ENCODE results near the gene ZFYVE28.

The ZFYVE28 gene

DNA sequence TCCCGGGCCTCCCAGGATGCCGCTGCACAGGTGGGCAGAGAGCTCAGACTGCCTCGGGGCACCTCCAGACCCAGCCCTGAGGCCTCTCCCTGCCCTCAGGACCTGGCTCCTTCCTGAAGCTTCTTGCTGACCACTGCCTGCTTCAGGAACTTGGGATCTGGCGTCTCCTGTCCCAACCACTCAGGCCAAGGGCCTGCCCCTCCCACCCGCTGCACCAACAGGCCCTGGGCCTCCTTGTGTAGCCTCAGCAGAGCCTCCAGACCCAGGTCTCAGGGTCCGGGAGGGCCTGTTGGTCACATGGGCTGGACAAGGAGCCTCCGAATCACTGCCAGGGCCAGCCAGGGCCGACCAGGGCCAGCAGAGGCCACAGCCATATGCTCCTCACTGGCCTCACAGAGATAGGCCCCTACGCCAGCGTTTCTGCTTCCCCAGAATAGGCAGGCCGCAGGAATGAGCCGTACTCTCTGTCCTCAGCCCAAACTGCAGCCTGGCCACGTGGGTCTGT is 159.4 kb downstream of the ZFYVE28 start:
- DNase-seq (ENCODE audit: low spot score) = no peak

DNA sequence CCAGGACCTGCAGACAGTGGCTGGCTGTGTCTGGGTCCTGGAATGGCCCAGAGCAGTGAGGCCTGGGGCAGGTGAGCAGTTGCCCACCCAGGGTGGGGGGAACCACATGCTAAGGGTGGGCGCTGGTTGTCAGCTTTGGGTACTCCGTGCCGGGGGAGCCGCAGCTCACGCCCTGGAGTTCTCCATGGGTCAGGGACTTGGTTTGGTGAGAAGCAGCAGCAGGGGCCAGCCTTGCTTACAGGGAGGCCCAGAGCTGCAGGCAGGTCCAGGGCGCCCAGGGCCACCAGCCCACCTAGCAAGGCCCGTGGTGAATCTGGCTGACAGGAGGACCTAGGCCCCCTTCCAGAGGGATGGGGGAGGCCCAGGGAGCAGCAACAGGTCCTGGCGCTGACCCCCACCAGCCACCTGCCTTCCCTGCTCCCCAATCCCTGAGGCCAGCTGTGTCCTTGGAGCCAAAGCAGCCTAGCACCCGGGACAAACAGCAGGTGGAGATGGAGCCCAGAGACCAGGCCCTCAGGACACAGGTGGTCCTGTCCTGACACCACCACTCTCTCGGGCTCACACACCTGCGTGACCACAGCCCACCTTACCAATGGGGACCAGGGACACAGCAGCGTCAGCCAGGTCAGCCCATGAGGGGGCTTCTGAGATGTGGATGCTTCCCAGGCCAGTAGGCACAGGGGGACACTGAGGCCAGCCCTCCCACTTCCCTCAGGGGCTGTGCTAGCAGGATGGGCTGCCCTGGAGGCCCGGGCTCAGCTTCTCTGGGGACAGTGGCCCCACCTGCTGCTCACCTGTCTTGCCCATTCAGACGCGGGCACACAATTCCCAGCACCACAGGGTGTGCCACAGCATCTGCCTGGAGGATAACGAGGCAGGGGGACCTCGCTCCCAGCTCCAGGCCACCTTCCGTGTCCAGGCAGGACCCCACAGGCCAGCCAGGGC is 160.1 kb downstream of the ZFYVE28 start:
- DNase-seq (ENCODE audit: low spot score) = no peak

DNA sequence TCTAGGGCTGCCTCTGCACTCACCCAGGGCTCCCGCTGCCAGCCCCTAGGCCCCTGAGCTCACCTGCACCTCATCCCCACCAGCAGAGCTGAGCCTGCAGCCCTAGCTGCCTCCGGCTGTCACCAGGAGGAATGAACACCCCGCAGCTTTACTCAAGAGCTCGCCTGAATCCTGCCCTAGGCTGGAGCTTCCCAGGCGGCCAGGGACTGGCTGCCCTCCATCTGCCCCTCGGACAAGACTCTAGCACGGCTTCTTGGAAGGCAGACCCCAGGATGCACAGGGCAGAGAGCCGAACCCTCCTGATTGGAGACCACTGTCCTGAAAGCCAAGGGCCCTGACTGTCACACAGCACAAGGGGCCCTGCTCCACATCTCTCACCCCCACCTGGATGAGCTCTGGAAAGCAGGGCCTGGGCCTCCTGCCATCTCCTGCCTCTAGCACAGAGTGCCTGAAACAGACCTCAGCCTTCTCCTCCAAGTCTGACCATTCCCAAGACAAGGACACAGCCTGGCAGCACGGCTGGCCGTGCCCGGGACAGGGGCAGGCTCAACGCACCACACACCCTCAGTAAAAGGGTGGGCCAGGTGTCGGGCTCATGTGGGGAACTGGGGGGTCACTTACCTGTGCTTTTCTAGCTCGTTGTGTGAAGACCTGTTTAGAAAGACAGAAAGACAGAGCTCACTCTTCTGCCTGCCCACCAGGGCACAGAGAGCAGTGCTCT is 160.9 kb downstream of the ZFYVE28 start:
- no peak for DNase-seq (ENCODE audit: low spot score)

DNA sequence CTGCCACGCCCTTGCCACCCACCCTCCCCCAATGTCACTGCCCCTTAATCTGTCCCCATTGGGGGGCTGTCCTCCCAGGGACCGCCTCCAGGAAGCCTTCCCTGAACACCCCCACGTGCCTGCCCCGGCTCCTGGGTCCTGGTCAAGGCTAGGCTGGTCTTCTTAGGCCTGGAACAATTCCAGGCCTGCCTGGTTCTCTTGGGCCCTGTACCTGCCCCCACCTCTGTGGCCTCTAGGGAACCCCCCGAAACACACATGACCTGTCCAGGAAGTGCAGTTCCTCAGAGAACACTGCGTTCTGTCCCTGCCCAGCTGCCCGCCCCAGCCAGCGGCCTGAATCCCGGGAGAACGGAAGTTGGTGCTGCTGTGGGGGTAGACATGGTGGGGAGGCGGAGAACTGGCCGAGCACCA is 161.7 kb downstream of the ZFYVE28 start:
- no peak for DNase-seq (ENCODE audit: low spot score)

DNA sequence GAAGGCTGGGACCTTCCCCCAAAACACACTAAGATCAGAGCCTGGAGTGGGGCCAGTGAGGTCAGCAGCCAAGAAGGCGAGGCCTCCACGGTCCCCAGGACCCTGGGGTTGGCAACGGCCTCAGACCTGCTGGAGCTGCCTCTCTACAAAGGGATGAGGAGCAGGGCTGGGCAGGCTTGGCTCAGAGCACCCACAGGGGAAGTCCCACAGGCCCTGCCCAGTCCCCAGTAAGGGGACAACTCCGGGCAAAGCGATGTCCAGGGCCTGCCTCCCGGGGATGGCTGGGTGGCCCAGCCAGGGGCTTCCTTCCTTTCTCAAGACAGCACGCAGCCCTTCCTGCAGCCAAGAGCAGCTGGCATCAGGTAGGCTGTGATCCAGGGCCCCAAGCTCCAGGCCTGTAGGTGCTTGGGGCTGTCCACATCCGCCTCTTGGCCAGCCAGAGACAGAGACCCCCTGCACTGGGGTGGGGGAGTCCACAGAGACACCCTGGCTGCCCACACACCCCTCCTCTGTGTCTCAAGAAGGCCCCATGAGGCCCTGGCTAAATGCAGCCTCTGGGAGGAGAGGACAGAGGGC is 162.2 kb downstream of the ZFYVE28 start:
- no peak for DNase-seq (ENCODE audit: low spot score)

DNA sequence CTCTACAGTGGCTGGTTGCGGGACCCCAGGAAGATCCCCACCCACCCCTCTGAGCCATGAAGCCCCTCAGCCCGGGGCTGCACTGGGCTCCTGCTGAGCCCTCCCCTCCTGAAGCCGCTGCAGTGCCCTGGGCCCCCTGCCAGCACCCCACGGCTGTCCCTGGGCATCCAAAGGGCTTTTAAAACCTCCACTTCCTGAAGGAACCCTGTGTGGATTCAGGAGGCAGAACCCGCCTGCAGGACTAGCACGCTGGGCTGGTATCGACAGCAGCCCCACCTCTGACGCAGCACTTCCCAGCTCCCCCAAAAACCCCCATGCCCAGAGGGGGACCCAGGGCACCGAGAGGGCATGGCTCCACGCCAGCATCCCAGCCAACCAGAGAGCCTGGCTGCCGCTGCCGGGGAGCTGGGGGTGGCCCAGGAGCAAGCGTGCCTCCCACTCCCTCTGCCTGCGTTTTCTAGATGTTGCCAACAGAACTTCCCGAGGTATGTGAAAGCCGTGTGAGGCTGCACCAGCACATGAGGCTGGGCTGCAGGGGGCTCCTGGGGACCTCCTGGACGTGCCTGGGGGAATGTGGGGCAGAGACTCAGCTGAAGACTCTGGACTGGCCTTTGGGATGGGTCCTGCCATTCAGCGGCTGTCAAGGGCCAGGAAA is 162.8 kb downstream of the ZFYVE28 start:
- DNase-seq (ENCODE audit: low spot score) = no peak

DNA sequence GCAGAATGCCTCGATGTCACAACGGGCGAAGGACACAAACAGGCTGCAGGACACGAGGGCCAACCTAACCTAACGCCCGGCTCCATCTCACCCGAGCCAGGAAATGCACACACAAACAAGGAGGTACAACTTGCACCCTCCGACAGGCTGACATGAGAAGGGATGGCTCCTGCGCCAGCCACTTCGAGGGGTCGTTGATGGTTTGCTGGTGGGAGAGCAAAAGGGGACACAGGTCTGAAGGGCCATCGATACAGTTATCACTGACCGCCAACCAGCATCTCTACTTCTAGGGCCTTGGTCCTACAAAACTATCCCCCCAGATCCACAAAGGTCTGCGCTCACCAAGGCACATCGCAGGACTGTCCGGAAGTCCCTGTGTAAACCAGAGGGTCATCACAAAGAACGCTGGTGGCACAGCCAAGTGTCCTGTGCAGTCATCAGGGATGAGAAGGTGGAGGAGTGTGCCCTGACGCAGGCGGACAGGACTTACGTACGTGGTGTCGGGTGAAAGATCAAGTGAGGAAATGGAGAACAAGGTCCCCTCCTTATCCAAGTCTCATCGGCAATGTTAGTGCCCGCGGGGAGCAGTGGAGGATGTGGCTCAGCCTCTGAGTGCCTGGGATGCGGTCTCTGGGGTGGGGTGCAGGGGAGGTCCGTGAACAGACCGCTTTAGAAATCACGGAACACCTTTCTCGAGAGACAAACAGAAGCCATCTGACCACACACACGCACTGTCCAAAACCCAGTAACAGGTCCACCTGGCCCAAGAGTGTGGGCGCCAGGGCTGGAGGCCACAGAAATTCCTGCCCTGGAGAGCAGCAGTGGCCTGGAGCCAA is 163.6 kb downstream of the ZFYVE28 start:
- no peak for DNase-seq (ENCODE audit: low spot score)

DNA sequence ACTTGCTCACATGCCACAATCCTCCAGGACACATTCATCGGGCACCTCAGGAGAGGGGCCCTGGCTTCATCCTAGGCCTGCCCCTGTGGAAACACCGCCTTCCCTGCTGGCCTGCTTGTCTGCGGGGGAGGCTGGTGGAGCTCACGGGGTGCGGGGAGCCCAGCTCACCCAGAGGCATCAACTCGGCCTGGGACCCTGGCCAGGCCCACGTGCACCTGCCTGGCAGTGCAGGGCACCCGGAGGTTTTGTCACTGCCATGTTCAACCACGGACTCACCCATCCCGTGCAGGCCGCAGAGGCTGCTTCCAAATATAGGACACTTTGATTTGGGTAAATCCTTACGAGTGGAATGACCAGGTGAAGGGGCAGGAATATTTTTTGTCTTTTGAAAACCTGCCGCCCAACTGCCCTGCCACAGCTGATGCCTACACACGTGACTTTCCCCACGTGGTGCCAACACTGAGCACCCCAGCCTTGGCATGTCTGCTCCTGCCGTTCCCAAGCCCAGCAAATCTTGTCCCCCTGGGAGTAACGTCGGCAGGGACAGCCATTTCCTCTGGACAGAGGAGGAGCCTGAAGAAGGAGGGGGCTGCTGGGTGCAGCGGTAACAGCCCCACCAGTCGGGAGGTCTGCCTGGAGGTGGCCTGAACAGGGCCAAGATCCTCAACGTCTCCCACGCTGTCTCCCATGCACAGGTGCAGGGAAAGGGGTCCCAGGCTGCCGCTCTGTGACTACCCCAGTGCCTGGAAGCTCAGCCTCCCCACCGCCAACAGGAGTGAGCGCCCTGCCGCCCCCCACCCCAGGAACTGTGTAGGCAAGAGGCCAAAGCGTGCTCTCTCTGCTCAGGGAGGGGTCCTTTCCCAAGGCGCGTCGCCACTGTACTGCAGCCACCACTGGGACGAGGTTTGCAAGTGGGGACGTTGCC is 165.0 kb downstream of the ZFYVE28 start:
- no peak for DNase-seq (ENCODE audit: low spot score)

DNA sequence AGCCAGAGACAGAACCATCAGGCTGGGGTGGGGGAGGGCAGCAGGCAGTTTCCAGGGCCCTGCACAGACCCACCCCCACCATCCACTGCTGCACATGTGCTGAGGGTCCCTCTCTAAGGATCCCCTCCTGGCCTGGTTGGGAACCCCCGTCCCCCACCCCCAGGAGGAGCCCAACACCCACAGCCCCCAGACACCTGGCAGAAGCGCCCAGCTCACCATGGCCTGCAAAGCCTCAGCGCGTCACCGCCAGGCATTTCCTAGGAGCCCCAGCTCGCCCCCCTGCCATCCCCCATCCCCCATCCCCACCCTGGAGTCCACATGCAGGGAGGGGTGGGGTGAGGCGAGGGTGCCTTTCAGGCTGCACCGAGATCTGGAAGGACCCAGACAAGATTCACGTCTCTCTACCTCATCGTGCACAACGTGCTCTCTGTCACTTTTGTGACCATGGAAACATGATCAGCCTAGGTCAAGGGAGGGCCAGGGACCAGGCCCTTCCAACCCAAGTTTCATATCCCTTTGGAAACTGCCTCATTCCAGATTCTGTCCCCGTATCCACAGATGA is 165.8 kb downstream of the ZFYVE28 start:
- no peak for DNase-seq (ENCODE audit: low spot score)

DNA sequence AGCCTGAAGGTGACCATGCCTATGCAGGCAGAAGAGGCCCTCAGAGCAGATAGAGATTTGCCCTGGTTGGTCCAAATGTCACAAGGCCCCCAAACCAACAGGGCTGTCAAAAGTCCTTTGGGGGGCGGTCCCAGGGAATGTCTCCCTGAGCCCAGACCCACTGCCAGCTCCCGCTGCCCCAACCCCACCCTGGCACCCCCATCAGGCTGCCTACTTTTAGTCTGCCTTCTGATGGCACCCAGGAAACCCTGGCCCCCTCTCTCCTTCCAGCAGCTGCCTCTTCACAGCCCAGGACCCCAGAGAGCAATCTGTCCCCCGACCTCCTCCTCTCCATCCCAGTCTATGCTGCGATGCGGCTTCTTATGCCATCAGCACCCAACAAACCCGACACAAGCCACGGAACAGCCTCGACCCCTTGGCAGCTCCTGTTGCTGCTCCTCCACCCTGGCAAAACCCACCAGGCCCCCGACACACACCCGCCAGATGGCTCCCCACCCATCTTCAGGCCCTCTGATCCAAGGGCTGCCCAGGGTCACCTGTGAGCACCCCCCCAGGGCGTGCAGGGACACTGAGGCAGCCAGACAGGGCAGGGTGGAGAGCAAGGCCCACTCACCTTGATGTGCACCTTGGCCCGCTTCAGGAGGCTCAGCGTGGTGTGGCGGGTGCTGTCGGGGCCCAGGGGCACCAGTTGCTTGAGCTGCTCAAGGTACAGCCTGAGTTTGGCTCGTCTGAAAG is 166.5 kb downstream of the ZFYVE28 start:
- DNase-seq (ENCODE audit: low spot score) = no peak

DNA sequence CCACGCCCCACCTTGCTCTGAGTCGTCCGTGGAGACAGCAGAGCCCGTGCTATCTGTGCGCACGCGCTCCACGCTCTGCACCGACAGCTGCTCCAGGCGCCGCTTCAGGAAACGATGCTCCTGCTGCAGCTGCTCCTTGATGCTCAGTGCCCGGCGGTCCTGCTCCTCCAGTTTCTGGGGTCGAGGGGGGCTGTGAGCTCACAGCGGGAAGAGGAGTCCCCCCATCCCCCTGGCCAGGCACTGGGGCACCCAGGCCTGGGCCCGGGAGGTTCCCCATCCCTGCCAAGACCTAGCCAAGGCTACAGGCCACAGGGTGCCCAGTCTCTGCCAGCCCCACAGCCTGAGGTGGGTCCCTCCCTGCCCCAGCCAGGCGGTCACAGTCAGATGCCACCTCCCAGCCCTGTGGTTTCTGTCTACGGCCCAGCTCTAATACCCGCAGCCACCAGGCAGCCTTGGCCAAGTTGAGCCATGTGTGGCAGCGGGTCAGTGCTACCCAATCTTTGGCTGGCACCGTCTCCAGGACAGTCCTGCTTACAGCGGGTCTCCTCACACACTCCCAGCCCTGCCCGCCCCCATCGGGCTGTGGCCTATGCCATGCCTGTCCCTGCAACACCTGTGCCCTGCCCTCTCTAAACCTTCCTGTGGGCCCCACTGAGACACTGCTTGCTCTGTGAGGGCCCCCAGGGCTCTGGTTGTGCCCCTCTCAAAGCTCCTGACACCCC is 167.2 kb downstream of the ZFYVE28 start:
- no peak for DNase-seq (ENCODE audit: low spot score)

DNA sequence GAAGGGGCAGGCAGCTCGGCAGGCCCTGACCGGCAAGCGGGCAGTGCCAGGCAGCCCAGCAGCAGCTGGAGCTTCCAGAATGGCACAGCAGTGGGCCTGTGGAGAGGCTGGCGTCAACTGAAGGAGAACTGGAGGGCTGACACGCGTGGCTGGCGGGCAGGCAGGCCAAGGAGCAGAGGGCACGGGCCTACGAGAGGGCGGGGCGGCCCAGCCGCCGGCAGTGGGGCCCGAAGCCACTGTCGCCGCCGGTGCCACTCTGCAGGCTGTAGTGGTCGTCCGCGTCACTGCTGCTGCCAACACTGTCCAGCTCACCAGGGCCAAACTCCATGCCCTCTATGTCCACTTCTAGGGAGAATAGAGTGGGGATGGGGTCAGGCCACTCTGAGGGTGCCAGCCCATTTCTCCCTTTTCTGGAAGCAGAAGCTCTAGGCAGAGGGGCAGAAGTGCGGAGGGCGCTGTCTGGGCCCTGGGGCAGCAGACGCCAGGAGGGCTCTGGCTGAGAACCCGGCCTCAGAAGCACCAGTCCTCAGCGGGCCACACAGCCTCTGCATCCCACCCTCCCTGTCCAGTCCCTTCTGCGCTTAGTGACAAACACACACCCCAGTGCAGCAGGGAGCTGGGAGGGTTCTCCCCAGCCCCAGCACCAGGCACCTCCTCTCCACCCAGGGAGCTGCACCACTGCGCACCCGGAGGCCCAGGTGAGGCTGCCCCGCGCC is 167.9 kb downstream of the ZFYVE28 start:
- DNase-seq (ENCODE audit: low spot score) = no peak

DNA sequence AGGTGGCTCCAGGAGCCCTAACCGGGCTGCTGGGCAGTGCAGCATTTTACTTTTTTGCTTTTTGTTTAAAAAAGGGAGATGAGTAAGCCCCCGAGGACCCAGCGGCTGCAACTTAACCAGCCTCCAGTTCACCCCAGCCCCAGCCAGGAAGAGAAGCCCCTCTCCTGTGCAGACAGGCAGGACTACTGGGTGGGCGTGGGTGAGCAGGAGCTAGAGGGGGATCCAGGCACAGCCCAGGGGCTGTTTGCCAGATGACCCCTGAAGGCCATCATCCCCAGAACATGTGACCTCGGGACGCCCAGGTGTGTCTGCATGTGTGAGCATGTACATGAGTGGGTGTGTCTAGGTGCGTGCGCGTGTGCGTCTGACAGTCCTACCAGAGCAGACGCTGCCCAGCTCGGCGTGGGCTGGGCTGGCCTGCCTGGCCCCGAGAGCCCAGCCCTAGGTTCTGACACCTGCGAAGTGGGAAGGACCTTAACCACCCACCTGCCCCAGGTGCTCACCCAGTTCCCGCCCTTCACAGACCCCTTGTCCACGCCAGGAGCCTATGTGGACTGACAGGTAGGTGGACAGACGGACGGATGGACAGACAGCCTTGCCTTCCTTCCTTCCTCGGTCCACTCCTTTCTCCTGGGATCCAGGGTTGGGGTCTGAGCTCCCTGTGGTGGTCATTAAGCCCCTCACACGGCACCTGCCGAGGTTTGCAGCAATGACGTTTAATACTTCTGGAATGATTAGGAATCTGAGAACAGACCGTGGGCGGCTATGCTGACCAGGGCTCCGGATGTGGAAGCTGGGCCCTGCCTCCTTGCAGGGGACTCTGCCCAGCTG is 168.7 kb downstream of the ZFYVE28 start:
- peak; percentile 2 for DNase-seq (ENCODE audit: low spot score)

DNA sequence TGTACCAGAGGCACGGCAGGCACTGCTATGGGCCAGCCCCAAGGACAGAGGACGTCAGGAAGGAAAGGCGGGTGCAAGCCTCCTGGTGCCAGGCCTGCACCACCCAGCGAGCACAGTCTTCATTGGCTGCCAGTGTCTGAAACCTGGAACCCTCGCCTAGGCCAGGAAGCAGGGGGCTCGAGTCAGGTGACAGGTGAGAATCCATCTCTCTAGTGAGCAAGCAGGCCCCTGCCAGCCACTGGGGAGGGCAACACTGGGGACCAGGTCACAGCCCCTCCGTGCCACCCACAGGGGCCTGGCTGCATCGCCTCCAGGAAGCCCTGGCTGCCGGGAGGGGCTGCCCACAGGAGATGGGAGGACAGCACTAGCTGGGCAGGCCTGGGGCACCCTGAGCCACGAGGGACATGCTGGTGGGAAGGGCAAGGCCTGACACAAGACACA is 169.6 kb downstream of the ZFYVE28 start:
- DNase-seq (ENCODE audit: low spot score) = no peak

DNA sequence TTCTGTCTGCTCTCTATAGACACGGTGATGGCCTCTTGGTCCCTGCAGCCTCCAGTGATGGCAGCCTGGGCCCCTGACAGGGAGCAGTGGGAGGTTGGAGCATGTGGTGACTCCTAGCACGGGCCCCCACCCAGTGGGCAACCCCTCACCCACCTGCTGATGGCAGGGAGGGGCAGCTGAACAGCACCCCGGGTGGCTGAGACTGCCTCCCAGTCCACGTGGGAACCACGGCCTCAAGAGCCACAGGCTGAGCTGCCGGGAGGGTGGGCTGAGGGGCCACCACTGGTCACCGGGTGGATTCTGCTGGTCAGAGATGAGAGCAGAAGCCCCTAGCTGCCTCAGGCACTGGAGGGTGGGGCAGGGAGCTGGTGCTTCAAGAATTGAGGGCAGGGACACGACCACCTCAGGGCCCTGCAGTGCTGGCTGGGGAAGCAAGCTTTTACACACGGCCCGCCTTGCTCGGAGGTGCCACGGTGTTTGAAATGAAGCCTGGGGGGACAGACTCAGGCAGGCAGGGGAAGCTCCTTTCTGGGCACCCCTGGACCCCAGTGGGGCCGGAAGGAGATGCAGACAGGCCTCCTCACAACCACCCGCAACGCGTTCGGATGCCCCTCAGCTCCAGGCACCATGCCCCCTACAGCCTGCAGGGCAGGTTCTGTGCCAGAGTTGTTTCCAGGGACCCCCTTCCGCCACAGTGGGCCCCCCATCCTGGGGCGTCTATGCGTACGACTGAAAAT is 170.2 kb downstream of the ZFYVE28 start:
- DNase-seq (ENCODE audit: low spot score) = peak; percentile 2
